Measurements from ENCODE around the gene NOD2.

GRCh38 chr16:50652836-50653425 is 40.5 kb upstream of the NOD2 start:
- TF ChIP-seq, protein P1, sequence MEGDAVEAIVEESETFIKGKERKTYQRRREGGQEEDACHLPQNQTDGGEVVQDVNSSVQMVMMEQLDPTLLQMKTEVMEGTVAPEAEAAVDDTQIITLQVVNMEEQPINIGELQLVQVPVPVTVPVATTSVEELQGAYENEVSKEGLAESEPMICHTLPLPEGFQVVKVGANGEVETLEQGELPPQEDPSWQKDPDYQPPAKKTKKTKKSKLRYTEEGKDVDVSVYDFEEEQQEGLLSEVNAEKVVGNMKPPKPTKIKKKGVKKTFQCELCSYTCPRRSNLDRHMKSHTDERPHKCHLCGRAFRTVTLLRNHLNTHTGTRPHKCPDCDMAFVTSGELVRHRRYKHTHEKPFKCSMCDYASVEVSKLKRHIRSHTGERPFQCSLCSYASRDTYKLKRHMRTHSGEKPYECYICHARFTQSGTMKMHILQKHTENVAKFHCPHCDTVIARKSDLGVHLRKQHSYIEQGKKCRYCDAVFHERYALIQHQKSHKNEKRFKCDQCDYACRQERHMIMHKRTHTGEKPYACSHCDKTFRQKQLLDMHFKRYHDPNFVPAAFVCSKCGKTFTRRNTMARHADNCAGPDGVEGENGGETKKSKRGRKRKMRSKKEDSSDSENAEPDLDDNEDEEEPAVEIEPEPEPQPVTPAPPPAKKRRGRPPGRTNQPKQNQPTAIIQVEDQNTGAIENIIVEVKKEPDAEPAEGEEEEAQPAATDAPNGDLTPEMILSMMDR (conservative IDR thresholded peaks at IDR 0.05) = no peak
- no peak for TF ChIP-seq EZH2 (IDR thresholded peaks at IDR 0.05; ENCODE audit: low read depth)
